ENCODE data around the gene ARHGEF1.
"Not testable (repeated sequence)": the region's sequence is repeated elsewhere in the genome, so short reads cannot be mapped to it uniquely, and the experiment has no call there.

Gene ARHGEF1

GRCh38 chr19:41907994-41908615 lies 25.1 kb downstream of the ARHGEF1 start:
- Histone ChIP-seq H3K9ac (ENCODE audit: low read depth, low read length) (no peak overlapping the region), H3K27me3 (ENCODE audit: insufficient read depth, low read length) (peaks cover 44% of the 10 kb centered on the region), H3K9me3 (ENCODE audit: insufficient read depth, low read depth, low read length) (no peaks in the 10 kb centered on the region), H3K27ac (ENCODE audit: low read depth, low read length) (no peak overlapping the region), H3K4me3 (ENCODE audit: low read length) (no peak overlapping the region), H3K4me1 (ENCODE audit: insufficient read depth, low read length) (peaks cover 4% of the 10 kb centered on the region; the same call in 1 of the 2 replicates), H3K36me3 (ENCODE audit: insufficient read depth, low read length) (peaks cover 17% of the 10 kb centered on the region)
- 89% methylated on average over 25 of the region's 25 CpGs for WGBS

DNA sequence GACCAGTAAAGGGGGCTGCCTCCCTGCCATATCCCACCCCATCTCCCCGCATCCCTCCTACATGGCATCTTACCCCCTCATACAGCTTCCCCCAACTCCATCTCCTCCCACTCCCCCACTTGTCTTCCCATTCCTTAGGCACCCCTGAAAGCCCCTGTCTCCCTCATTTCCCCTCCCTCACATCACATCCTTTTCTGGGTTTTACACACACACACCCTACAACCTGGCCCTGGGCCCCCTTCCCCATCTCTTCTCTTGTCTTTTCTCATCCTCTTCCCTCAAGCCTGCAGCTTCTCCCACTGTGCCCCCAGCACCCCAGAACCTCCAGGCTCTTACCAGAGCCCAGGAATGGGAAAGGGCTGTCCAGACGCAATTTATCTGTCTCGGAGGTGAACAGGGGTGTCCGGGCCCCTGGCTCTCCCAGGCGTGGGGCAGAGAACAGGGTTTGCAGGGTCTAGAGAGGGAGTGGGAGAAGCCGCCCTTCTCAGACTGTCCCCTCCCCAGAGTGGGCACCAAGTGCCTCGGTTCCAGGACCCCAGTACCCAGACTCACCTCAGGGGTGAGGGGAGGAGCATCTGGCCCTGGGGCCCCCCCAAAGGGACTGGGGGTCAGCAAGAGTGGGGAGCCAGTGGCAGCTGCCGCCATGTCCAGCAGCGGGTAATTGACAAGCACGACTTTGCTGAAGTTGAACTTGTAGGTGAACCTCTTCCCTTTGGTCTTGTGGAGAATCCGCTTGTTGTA lies 25.9 kb downstream of the ARHGEF1 start:
- 88% methylated on average over 9 of the region's 11 CpGs for whole genome bisulfite sequencing

DNA sequence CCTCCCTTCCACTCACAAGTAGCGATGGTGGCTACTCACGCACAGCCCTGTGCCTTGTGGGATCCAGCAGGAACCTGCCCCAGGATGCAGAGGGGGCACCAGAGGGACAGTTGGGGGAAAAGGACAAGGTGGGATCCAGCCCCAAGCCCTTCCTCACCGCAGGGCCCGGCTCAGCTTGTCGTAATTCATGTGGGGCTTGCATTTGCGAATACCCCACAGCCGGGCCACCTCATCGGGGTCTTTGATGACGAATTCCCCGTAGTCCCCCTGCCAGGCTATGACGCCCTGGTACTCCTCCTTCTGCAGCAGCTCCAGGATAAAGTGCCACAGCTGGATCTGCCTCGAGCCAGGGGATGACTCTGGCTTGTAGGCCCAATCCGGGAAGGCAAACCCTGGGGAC lies 26.7 kb downstream of the ARHGEF1 start:
- Histone ChIP-seq H3K9me3 (ENCODE audit: insufficient read depth, low read depth, low read length) (no peaks in the 10 kb centered on the region), H3K27me3 (ENCODE audit: insufficient read depth, low read length) (peaks cover 60% of the 10 kb centered on the region), H3K36me3 (ENCODE audit: insufficient read depth, low read length) (peaks cover 5% of the 10 kb centered on the region; the same call in 1 of the 2 replicates), H3K27ac (ENCODE audit: low read depth, low read length) (no peak overlapping the region), H3K4me1 (ENCODE audit: insufficient read depth, low read length) (peaks cover 4% of the 10 kb centered on the region; the same call in 1 of the 2 replicates), H3K9ac (ENCODE audit: low read depth, low read length) (no peak overlapping the region), H3K4me3 (ENCODE audit: low read length) (no peak overlapping the region)
- WGBS, result 67% methylated on average over 13 of the region's 13 CpGs

More for the DNA sequence above, 25.9 kb downstream of the ARHGEF1 start:
- Histone ChIP-seq H3K9me3 (ENCODE audit: insufficient read depth, low read depth, low read length) (no peaks in the 10 kb centered on the region), H3K4me3 (ENCODE audit: low read length) (no peak overlapping the region), H3K36me3 (ENCODE audit: insufficient read depth, low read length) (peaks cover 12% of the 10 kb centered on the region; the same call in 1 of the 2 replicates), H3K4me1 (ENCODE audit: insufficient read depth, low read length) (peaks cover 4% of the 10 kb centered on the region; the same call in 1 of the 2 replicates), H3K9ac (ENCODE audit: low read depth, low read length) (no peak overlapping the region), H3K27me3 (ENCODE audit: insufficient read depth, low read length) (peaks cover 52% of the 10 kb centered on the region), H3K27ac (ENCODE audit: low read depth, low read length) (no peak overlapping the region)

DNA sequence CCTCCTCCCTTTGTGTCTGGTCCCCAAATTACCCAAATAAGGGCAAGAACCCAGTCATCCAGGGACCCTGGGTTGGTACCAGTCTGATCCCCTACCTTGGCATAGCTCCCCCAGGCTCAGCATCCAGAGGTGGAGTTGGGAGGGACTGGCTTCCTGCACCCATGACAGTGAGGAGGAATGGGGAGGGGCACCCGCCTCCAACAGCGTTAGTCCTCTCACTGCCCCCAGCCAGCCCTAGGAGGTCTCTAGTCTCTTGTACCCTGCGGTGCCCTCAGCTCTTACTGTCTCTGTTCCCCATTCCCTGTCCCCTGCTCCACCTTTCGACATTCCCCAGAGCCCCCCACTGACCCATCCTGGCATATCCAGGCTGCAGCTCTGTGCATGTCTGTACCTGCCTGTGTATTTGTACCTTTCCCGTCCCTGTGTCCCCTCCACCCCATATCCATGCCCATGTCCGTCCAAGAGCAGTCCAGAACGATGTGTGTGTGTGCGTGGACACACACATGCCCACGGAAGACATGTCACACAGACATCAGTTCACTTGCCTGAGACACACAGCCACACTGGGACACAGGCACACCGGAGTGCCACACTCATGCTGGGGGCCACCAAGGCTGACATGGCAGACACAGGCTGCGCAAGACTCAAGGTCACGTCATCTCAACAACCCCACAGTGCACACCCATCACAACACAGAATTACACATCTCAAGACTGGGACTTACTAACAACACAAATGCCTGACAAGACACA lies 27.4 kb downstream of the ARHGEF1 start:
- H3K27me3 ChIP-seq (ENCODE audit: insufficient read depth, low read length), result peaks cover 67% of the 10 kb centered on the region
- H3K9me3 ChIP-seq (ENCODE audit: insufficient read depth, low read depth, low read length), result no peaks in the 10 kb centered on the region
- H3K9ac ChIP-seq (ENCODE audit: low read depth, low read length), result no peak overlapping the region
- no peak overlapping the region for H3K27ac ChIP-seq (ENCODE audit: low read depth, low read length)
- peaks cover 4% of the 10 kb centered on the region; the same call in 1 of the 2 replicates for H3K4me1 ChIP-seq (ENCODE audit: insufficient read depth, low read length)
- WGBS, result 77% methylated on average over 12 of the region's 12 CpGs
- H3K4me3 ChIP-seq (ENCODE audit: low read length), result no peak overlapping the region
- H3K36me3 ChIP-seq (ENCODE audit: insufficient read depth, low read length), result peaks cover 3% of the 10 kb centered on the region; the same call in 1 of the 2 replicates

DNA sequence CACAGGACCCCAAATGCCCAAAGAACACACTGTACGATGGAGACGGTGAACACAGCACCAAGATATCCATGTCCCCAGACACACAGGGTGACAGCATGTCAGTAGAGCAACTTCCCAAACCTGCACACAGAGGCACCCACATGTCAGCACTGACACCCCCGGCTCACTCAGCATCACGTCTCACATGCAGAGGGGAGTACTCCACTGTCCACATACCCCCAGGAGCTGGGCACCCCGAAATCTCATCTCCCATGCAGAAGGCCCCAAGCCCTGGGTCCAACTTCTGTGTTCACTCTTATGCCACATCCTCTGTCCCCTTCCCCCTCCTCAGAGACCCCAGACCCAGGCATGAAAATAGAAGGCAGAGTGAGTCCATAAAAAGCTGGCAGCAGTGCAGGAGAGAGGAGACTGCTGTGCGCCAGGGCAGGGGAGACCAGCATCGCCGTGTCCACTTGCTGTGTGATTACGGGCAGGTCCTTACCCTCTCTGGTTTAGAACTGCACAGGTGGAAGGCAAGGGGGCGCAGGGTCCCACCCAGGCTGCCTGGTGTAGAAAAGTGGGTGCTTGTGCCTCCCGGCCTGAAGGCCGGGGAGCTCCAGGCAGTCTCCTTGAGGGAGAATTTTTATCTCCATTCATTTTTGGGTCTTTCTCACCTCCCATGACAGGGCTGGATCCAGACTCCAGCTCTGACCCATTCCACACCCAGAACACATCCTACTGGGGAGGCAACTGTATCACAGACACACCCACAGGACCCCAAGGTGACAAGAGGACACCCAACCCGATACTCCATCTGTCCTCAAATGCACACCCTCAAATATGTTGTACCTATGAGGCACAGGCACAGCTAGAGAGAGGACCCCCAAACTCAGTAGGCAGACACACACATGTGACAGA lies 28.3 kb downstream of the ARHGEF1 start:
- H3K4me3 ChIP-seq (ENCODE audit: low read length), result no peak overlapping the region
- WGBS, result 85% methylated on average over 13 of the region's 13 CpGs
- H3K27me3 ChIP-seq (ENCODE audit: insufficient read depth, low read length), result peaks cover 75% of the 10 kb centered on the region
- no peak overlapping the region for H3K9ac ChIP-seq (ENCODE audit: low read depth, low read length)
- H3K9me3 ChIP-seq (ENCODE audit: insufficient read depth, low read depth, low read length), result no peaks in the 10 kb centered on the region
- no peaks in the 10 kb centered on the region for H3K36me3 ChIP-seq (ENCODE audit: insufficient read depth, low read length)
- peaks cover 4% of the 10 kb centered on the region; the same call in 1 of the 2 replicates for H3K4me1 ChIP-seq (ENCODE audit: insufficient read depth, low read length)
- H3K27ac ChIP-seq (ENCODE audit: low read depth, low read length), result no peak overlapping the region

- H3K4me1 ChIP-seq (ENCODE audit: insufficient read depth, low read length), result peaks cover 4% of the 10 kb centered on the region; the same call in 1 of the 2 replicates
- H3K4me3 ChIP-seq (ENCODE audit: low read length), result peak overlapping the region; percentile 27; the same call in 1 of the 2 replicates
- peaks cover 84% of the 10 kb centered on the region for H3K27me3 ChIP-seq (ENCODE audit: insufficient read depth, low read length)
- H3K27ac ChIP-seq (ENCODE audit: low read depth, low read length), result no peak overlapping the region
- H3K9me3 ChIP-seq (ENCODE audit: insufficient read depth, low read depth, low read length), result no peaks in the 10 kb centered on the region
- WGBS, result 19% methylated on average over 29 of the region's 29 CpGs
- H3K36me3 ChIP-seq (ENCODE audit: insufficient read depth, low read length), result no peaks in the 10 kb centered on the region
- H3K9ac ChIP-seq (ENCODE audit: low read depth, low read length), result no peak overlapping the region
Observed at GRCh38 chr19:41911889-41912731, 29.1 kb downstream of the ARHGEF1 start.

- WGBS, result 1% methylated on average over 48 of the region's 51 CpGs
- Histone ChIP-seq H3K4me1 (ENCODE audit: insufficient read depth, low read length) (peaks cover 4% of the 10 kb centered on the region; the same call in 1 of the 2 replicates), H3K9ac (ENCODE audit: low read depth, low read length) (no peak overlapping the region), H3K36me3 (ENCODE audit: insufficient read depth, low read length) (no peaks in the 10 kb centered on the region), H3K27me3 (ENCODE audit: insufficient read depth, low read length) (peaks cover 93% of the 10 kb centered on the region), H3K4me3 (ENCODE audit: low read length) (peak overlapping the region; percentile 45), H3K9me3 (ENCODE audit: insufficient read depth, low read depth, low read length) (no peaks in the 10 kb centered on the region), H3K27ac (ENCODE audit: low read depth, low read length) (no peak overlapping the region)
Observed at GRCh38 chr19:41912899-41913537, 30.0 kb downstream of the ARHGEF1 start.

DNA sequence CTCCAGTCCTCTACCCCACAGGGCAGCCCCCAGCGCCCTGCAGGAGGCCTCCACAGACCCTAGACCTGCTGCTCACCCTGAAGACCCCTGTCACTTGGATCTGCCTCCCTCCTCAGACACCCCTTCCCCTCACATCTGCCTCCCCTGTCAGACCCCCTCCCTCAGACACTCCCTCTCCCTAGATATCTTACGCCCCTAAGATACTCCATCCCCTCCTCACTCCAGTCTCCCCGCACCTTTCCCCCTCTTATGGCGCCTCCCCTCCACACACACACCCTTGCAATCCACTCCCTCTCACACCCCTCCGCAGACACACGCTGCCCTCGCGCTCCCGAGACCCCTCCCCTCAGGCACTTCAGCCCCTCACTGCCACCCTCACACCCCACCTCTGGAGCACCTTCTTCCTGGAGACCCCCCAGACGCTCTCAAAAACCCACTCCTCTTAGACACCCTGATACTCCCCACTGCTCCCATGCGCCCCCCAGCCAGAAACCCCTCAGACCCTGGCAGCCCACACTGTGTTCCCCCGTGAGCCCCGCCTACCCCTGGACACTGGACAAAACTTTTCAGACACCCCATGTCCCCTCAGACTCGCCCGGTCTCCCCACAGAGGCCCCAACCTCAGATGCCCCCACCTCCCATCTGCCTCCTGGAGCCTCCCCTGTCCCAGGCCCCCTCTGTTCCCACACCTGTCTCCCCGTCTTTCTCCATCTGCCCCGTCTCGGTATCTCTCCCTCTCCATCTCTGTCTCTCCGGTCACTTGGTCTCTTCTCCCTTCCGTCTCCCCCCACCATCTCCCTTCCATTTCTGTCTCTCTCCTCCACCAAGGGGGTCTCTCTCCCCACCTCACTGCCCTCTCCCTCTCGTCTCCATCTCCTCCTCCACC lies 30.8 kb downstream of the ARHGEF1 start:
- Histone ChIP-seq H3K36me3 (ENCODE audit: insufficient read depth, low read length) (no peaks in the 10 kb centered on the region), H3K27me3 (ENCODE audit: insufficient read depth, low read length) (peaks cover 98% of the 10 kb centered on the region)

DNA sequence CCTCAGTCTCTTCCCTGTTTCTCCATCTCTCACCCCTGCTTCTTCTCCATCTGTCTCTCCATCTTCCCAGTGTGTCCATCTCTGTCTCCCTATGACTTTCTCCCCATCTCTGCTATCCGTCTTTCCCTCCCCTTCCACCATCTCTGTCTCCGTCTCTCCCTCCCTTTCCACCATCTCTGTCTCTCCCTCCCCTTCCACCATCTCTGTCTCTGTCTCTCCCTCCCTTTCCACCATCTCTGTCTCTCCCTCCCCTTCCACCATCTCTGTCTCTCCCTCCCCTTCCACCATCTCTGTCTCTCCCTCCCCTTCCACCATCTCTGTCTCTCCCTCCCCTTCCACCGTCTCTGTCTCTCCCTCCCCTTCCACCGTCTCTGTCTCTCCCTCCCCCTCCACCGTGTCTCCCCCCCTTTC lies 31.4 kb downstream of the ARHGEF1 start:
- not testable (repeated sequence) for H3K4me1 ChIP-seq (ENCODE audit: insufficient read depth, low read length); H3K9me3 ChIP-seq (ENCODE audit: insufficient read depth, low read depth, low read length); H3K9ac ChIP-seq (ENCODE audit: low read depth, low read length); H3K27ac ChIP-seq (ENCODE audit: low read depth, low read length); H3K4me3 ChIP-seq (ENCODE audit: low read length); H3K36me3 ChIP-seq (ENCODE audit: insufficient read depth, low read length)
- 3% methylated on average over 2 of the region's 5 CpGs for WGBS
- peaks cover 100% of the 10 kb centered on the region for H3K27me3 ChIP-seq (ENCODE audit: insufficient read depth, low read length)

More for the DNA sequence above, 30.8 kb downstream of the ARHGEF1 start:
- Histone ChIP-seq H3K27ac (ENCODE audit: low read depth, low read length) (no peak overlapping the region), H3K9ac (ENCODE audit: low read depth, low read length) (no peak overlapping the region), H3K4me1 (ENCODE audit: insufficient read depth, low read length) (peaks cover 4% of the 10 kb centered on the region; the same call in 1 of the 2 replicates), H3K4me3 (ENCODE audit: low read length) (no peak overlapping the region; the same call in 1 of the 2 replicates), H3K9me3 (ENCODE audit: insufficient read depth, low read depth, low read length) (no peaks in the 10 kb centered on the region)
- WGBS, result 15% methylated on average over 21 of the region's 21 CpGs
